Measurements from ENCODE around the gene PRAMEF9.
"Not testable (repeated sequence)": the region's sequence is repeated elsewhere in the genome, so short reads cannot be mapped to it uniquely, and the experiment has no call there.

The PRAMEF9 gene

DNA sequence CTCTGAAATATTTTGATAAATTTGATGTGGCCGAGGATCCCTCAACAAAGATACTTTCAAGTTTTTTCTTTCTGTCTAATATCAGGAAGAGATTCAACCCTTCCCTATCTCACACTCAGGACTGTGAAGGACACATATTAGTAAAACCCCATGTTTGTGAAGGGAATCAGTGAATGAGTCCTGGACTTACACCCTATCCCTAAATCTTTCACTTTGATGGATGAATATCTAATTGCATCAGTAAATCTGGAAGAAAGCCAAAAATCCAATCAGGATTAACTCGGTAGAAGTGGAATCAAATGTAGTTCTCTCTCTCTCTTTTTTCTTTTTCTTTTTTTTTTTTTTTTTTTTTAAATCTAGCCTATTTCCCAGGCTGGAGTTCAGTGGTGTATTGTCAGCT is at the start of gene PRAMEF9:
PRAMEF9 (plus strand) TSS at position 301 of the 400 bp plus-strand sequence. CDS start 3,433 bp downstream, outside the sequence.
- in situ Hi-C loops (cut with HindIII; ENCODE audit: low sequenced_read_pairs): not testable (repeated sequence)

DNA sequence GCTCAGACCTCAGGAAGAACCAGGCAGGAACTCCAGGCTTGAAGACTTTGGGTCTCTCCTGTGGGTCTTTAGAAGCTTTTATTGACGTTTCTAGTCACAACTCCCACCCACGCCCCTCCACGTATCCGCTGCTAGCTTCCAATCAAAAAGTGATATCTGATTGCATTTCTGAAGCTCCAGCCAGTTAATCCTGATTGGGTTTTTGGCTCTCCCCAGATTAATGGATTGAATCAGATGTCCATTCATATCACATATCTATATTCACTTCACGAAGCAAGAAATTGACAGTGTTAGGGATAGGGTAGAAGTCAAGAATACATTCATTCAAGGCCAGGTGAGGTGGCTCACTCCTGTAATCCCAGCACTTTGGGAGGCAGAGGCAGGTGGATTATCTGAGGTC is 15.7 kb upstream of the PRAMEF9 start, which contains the start of gene PRAMEF26:
PRAMEF26 (minus strand) TSS at position 101 of the 400 bp plus-strand sequence. CDS start 2,914 bp downstream, outside the sequence.
- in situ Hi-C loops (cut with HindIII; ENCODE audit: low sequenced_read_pairs): not testable (repeated sequence)

DNA sequence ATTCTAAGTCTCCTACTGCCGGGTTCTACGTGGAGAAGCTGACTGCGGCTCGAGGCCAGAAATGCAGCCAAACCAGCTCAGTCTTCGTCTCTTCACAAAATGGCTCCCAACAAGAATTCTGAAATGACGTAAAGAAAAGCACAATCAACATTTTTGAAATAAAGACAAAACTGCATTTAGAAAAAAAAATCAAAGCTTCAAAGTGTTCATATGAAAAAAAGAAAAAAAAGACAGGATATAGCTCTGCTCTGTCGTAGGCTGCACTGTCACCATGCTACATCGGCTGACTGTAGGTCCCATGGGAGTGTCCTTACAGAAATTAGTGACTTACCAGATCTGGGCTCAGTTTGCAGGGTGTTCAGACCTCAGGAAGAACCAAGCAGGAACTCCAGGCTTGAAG is 6.1 kb upstream of the PRAMEF9 start, which contains the start of gene HNRNPCL4:
HNRNPCL4 (minus strand) TSS at position 101 of the 400 bp plus-strand sequence. CDS start 164 bp downstream, outside the sequence.
- in situ Hi-C loops (cut with HindIII; ENCODE audit: low sequenced_read_pairs): not testable (repeated sequence)

DNA sequence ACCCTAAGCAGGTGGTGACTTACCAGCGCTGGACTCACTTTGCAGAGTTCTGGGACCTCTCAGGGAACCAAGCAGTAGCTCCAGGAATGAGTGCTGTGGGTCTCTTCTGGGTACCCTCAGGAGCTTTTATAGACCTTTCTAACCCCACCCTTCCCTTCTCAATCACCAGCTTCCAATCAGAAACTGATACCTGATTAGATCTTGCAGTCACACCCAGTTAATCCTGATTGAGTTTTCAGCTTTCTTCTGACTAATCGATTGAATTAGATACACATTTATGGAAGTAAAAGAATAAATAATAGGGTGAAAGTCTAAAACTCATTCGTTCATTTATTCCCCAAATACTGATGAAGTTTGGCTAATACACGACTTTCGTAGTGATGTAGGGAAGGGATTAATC is 29.7 kb downstream of the PRAMEF9 start, which contains the start of gene PRAMEF13:
PRAMEF13 (minus strand) TSS at position 101 of the 400 bp plus-strand sequence. CDS start 1,820 bp downstream, outside the sequence.
- in situ Hi-C loops (cut with HindIII; ENCODE audit: low sequenced_read_pairs): not testable (repeated sequence)

- in situ Hi-C loops (cut with HindIII; ENCODE audit: low sequenced_read_pairs): not testable (repeated sequence)
Observed at GRCh38 chr1:13208712-13209111, 37.1 kb downstream of the PRAMEF9 start.

GRCh38 chr1:13216619-13217018 is 45.0 kb downstream of the PRAMEF9 start:
- in situ Hi-C loops (cut with HindIII; ENCODE audit: low sequenced_read_pairs): not testable (repeated sequence)

GRCh38 chr1:13219203-13219602 is 47.6 kb downstream of the PRAMEF9 start:
- in situ Hi-C loops (cut with HindIII; ENCODE audit: low sequenced_read_pairs): not testable (repeated sequence)

DNA sequence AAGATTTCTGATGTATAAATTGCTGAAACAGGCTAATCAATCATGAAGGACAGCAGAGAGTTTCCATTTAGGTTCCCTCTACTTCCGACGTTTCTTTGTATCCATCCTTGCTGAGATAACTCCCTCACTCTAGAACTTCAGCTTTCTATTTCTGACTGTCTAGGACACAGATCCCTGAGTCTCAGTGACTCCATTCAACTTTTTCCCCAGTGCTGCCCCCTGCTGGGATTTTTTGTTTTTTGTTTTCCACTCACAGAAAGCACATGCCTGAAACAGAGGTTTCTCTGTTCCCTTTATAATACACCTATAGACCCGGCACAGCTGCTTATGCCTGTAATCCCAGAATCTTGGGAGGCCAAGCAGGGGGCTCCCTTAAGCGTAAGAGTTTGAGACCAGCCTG is 51.1 kb downstream of the PRAMEF9 start:
- in situ Hi-C loops (cut with HindIII; ENCODE audit: low sequenced_read_pairs): not testable (repeated sequence)

DNA sequence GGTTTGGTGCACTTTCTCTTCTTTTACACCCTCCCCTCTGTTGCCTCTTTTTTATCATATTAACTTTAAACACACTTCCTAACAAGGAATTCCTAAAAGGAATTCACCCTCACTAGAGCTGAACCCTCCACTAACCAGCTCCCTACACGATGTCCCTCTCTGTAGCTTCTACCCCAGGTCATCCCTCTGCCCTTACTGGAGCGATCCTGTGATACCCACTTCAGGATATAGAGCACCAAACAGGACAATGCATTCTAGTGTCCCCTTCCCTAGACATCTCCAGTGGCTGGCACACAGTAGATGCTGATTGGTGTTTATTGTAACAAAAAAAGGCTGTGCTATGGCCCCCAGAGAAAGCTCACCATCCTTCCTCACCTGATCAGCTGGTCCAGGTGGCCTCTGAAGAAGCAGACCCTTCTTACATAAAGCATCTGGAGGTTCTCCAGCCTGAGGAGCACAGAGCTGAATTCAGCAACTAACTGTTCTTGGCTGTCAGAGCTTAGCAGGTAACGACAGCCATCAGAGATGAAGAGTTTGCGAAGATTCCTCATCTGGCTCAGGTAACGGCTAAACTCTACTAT is 52.9 kb downstream of the PRAMEF9 start:
- in situ Hi-C loops (cut with HindIII; ENCODE audit: low sequenced_read_pairs): no loop called here

DNA sequence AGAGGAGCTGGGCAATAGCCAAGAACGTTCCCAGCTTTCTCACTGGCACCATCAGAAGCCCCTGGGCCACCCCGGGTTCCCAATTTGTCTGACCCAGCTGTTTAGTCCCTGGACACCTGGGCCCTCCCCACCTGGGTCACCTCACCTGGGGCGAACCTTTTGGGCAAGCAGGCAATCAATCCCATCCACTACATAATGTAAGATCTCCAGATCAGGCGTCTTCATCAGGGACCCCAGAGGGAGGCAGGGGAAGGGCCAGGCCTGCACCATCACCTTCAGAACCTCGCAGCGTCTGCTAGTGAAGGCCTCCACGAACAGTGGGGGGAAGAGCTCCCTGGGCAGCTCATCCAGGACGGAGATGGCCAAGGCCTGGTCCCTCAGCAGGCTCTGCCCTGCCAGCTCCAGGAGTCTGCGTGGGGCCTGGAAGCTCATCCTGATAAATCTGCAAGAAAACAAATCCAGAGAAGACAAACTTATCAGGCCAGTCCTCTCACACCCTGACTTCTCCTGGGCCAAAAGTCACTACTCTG is 54.1 kb downstream of the PRAMEF9 start, which contains the start of gene PRAMEF18:
PRAMEF18 (minus strand) TSS at position 480 of the 530 bp plus-strand sequence; CDS start at position 432, 48 bp downstream.
- in situ Hi-C loops (cut with HindIII; ENCODE audit: low sequenced_read_pairs): not testable (repeated sequence)

- in situ Hi-C loops (cut with HindIII; ENCODE audit: low sequenced_read_pairs): not testable (repeated sequence)
Observed at GRCh38 chr1:13227271-13228055, 55.8 kb downstream of the PRAMEF9 start.

DNA sequence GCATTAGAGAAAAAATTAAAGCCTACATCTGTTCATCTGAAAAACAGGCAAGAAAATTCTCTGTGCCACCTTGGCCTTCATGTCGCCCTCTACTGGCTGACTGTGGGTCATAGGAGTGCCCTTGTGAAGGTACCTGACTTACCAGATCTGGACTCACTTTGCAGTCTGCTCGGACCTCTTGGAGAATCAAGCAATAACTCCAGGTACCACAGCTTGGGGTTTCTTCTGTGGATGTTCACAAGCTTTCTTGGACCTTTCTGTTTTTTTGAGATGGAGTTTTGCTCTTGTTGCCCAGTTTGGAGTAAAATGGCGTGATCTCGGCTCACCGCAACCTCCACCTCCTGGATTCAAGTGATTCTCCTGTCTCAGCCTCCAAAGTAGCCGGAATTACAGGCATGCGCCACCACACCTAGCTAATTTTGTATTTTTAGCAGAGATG is 56.7 kb downstream of the PRAMEF9 start:
- in situ Hi-C loops (cut with HindIII; ENCODE audit: low sequenced_read_pairs): no loop called here
